ENCODE data around the gene CCDC6. TPM values are rescaled to one million over a fixed set of nuclear protein-coding genes. Genes with fewer than 3 reads are reported as not detected.
A peak's percentile ranks its signal among the peaks of the same experiment; 100 is the strongest.

The CCDC6 gene
- total RNA-seq, 2 experiments from 2014 or later = 21.6 to 22.1 TPM

- no peaks in the 10 kb centered on the region for H3K27me3 ChIP-seq (ENCODE audit: control insufficient read depth in 1 of 2, insufficient read depth in 2 of 2, low read length in 2 of 2)
- no peak for TF ChIP-seq CTCF (IDR thresholded peaks at IDR 0.05)
- Mint-ChIP-seq H3K27me3 (no peaks in the 10 kb centered on the region), H3K9me3 (no peaks in the 10 kb centered on the region), H3K36me3 (ENCODE audit: low read depth) (peaks cover 21% of the 10 kb centered on the region), H3K27ac (no peak overlapping the region), H3K4me1 (ENCODE audit: low read depth) (peaks cover 82% of the 10 kb centered on the region), H3K4me3 (no peak overlapping the region)
- DNase-seq (no peak), ATAC-seq (ENCODE audit: poor library complexity) (no peak)
- ChIA-PET CTCF (no interaction called here), POLR2A (no interaction called here)
- intact Hi-C loops (cut with DNase I, micrococcal nuclease) = loop anchor here (10.0 kb wide), 3 partner anchors 743 to 1993 kb away; partner anchors contain the start of genes CISD1 (in 1 of the 2) and IPMK (in 1 of the 2)
- H3K27ac ChIP-seq (ENCODE audit: low read depth in 1 of 2, low read length in 2 of 2) = no peak overlapping the region
- peaks cover 3% of the 10 kb centered on the region for H3K36me3 ChIP-seq (ENCODE audit: insufficient read depth, low read length)
- H3K4me3 ChIP-seq (ENCODE audit: low read length) = no peak overlapping the region
- peaks cover 30% of the 10 kb centered on the region for H3K4me1 ChIP-seq (ENCODE audit: insufficient read depth, low read length)
- no peaks in the 10 kb centered on the region for H3K9me3 ChIP-seq (ENCODE audit: control insufficient read depth in 1 of 2, insufficient read depth in 1 of 2, low read length in 2 of 2)
These were observed 4.3 kb downstream of the CCDC6 start for GRCh38 chr10:59902016-59902415.

GRCh38 chr10:59901470-59901869 lies 4.9 kb downstream of the CCDC6 start:
- Histone ChIP-seq H3K36me3 (ENCODE audit: insufficient read depth, low read length) (peaks cover 3% of the 10 kb centered on the region), H3K4me3 (ENCODE audit: low read length) (no peak overlapping the region), H3K9me3 (ENCODE audit: control insufficient read depth in 1 of 2, insufficient read depth in 1 of 2, low read length in 2 of 2) (no peaks in the 10 kb centered on the region), H3K27me3 (ENCODE audit: control insufficient read depth in 1 of 2, insufficient read depth in 2 of 2, low read length in 2 of 2) (no peaks in the 10 kb centered on the region), H3K4me1 (ENCODE audit: insufficient read depth, low read length) (peaks cover 25% of the 10 kb centered on the region), H3K27ac (ENCODE audit: low read depth in 1 of 2, low read length in 2 of 2) (no peak overlapping the region)
- ATAC-seq (ENCODE audit: poor library complexity) = no peak
- H3K27me3 Mint-ChIP-seq = no peaks in the 10 kb centered on the region
- peaks cover 82% of the 10 kb centered on the region for H3K4me1 Mint-ChIP-seq (ENCODE audit: low read depth)
- H3K27ac Mint-ChIP-seq = no peak overlapping the region
- no peak for DNase-seq
- H3K36me3 Mint-ChIP-seq (ENCODE audit: low read depth) = peaks cover 16% of the 10 kb centered on the region
- H3K4me3 Mint-ChIP-seq = no peak overlapping the region
- intact Hi-C loops (cut with DNase I, micrococcal nuclease) = loop anchor here (10.0 kb wide), 3 partner anchors 743 to 1993 kb away; partner anchors contain the start of genes CISD1 (in 1 of the 2) and IPMK (in 1 of the 2)
- ChIA-PET POLR2A (no interaction called here), CTCF (no interaction called here)
- H3K9me3 Mint-ChIP-seq = no peaks in the 10 kb centered on the region
- TF ChIP-seq CTCF (IDR thresholded peaks at IDR 0.05) = no peak

GRCh38 chr10:59900048-59900727 lies 6.2 kb downstream of the CCDC6 start:
- H3K36me3 ChIP-seq (ENCODE audit: insufficient read depth, low read length) = peaks cover 6% of the 10 kb centered on the region
- no peak overlapping the region for H3K27ac ChIP-seq (ENCODE audit: low read depth in 1 of 2, low read length in 2 of 2)
- ChIA-PET POLR2A (no interaction called here), CTCF (no interaction called here)
- intact Hi-C loops (cut with DNase I, micrococcal nuclease) = loop anchor here (10.0 kb wide), 3 partner anchors 745 to 1995 kb away; partner anchors contain the start of genes CISD1 (in 1 of the 2) and IPMK (in 1 of the 2)
- no peak for TF ChIP-seq CTCF (IDR thresholded peaks at IDR 0.05)
- no peaks in the 10 kb centered on the region for H3K9me3 ChIP-seq (ENCODE audit: control insufficient read depth in 1 of 2, insufficient read depth in 1 of 2, low read length in 2 of 2)
- ATAC-seq (ENCODE audit: poor library complexity) (no peak), DNase-seq (no peak)
- H3K36me3 Mint-ChIP-seq (ENCODE audit: low read depth) = peaks cover 13% of the 10 kb centered on the region
- peaks cover 18% of the 10 kb centered on the region for H3K4me1 ChIP-seq (ENCODE audit: insufficient read depth, low read length)
- H3K4me3 Mint-ChIP-seq = peak overlapping the region; percentile 30
- H3K27me3 Mint-ChIP-seq = no peaks in the 10 kb centered on the region
- no peaks in the 10 kb centered on the region for H3K27me3 ChIP-seq (ENCODE audit: control insufficient read depth in 1 of 2, insufficient read depth in 2 of 2, low read length in 2 of 2)
- no peak overlapping the region for H3K4me3 ChIP-seq (ENCODE audit: low read length)
- H3K9me3 Mint-ChIP-seq = no peaks in the 10 kb centered on the region
- H3K4me1 Mint-ChIP-seq (ENCODE audit: low read depth) = peaks cover 89% of the 10 kb centered on the region
- H3K27ac Mint-ChIP-seq = peak overlapping the region; percentile 16

All from CD4-positive, alpha-beta T cell (primary cell).